ENCODE measurements around the gene PELI2.

The PELI2 gene

DNA sequence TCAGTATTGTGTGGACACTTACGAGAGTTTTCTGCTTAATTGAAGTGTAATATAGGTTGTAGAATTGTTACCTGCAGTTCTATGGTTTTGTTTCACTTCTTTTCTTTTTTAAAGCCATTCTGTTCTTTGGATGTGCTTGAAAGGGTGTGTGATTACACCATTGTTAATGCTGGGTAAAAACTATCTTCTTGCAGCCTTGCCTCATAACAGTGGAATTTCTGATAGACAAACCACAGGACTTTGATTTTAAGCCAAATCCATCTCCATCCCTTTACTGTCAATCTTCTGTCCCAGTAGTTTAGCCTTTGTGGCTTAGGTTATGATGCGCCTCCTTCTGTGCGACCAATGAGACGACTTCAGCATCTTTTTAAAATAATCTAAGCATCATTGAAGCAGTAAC is 182.3 kb downstream of the PELI2 start:
- DNase-seq (ENCODE audit: low spot score): no peak

DNA sequence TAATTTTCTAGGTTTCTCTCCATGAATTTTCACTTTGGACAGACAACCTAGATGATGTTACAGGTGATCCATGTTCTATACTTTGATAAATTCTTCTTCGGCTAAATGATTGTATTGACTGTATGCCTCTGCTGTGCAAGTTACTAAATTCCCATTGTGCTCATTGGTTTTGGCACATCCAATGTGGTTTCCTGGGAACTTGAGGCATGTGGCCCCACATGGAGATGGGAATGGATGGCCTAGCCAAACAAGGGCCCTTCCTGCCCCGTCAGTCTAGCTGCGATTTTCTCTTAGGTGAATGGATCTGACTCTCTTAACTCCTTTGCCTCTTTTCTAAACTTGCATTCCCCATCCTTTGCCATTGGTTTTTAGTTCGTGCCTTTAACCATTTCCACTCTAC is 186.2 kb downstream of the PELI2 start:
- DNase-seq (ENCODE audit: low spot score): no peak

DNA sequence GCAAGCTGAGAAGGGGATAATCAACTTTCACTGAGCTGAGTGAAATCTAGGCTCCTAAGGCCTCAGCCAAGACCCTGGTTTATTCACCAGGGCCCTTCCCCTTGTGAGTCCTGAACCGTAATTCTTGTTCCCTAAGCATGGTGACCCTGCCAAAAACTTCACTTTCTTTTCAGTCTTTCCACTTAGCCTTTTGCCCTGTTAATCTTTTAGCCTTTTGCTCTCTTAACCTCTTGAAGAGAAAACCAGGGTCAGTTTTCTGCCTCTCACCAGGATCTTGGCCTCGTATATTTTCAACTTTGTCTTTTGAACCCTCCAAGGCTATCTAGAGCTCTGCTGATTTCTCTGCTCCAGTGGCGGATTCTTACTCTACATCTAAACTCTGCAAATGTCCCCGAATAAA is 191.0 kb downstream of the PELI2 start:
- DNase-seq (ENCODE audit: low spot score): no peak

DNA sequence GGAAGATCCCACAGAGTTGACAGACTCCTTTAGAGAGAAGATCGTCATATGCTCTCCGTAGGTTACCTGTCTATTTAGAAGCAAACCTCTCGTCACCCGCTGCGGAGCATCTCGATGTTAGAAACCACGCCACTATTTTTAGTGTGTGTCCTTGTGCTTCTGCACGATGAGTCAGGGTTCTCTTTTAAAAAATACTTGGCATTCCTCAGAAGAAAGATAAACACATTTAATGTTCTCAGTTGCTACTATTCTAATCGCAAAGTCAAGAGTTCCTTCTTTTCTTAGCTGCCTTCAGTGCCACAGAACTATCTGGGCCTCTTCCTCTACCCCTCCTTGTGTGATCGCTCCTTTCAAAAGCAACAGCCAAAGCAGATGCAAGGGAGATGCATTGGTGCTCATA is 192.4 kb downstream of the PELI2 start:
- DNase-seq (ENCODE audit: low spot score): no peak

DNA sequence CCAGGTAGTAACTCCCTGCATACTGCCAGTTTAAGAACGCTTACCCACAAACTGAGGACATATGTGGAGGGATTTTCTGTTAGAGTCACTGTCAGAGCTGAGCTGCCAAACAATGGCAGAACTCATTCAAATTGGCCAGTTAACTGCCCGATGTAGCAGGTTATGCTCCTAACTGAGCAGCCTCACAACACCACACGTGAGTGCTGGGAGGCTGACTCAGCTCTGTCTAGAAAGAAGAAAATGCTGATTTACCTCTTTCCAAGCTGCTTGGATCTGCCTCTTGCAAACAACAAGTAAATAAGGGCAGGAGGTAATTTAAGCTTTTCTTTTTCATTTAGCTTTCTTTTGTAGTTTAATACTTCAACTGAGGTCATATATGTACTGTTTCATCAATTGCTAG is 195.6 kb downstream of the PELI2 start:
- no peak for DNase-seq (ENCODE audit: low spot score)

DNA sequence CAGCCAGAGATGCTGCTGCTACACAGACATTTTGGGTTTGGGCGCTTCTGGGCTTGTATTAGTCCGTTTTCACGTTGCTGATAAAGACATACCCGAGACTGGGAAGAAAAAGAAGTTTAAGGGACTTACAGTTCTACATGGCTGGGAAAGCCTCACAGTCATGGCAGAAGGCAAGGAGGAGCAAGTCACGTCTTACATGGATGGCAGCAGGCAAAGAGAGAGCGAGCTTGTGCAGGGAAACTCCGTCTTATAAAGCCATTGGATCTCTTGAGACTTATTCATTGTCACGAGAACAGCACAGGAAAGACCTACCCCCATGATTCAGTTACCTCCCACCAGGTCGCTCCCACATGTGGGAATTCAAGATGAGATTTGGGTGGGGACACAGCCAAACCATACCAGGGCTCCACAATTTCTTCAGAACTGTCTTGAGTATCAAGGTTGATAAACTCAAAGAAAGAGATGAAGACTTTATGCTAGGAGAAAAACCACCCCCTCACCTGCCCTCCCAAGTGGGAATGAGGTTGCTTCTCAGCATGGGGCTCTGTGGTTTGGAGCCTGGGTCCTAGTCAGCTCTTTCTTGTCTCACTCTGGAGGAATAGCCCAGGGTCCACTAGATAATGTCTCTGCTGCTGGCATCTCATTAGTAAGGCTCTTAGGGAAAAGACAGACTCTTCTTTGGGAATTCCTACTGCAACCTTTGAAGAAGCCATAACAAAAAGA is 200.3 kb downstream of the PELI2 start:
- no peak for DNase-seq (ENCODE audit: low spot score)

DNA sequence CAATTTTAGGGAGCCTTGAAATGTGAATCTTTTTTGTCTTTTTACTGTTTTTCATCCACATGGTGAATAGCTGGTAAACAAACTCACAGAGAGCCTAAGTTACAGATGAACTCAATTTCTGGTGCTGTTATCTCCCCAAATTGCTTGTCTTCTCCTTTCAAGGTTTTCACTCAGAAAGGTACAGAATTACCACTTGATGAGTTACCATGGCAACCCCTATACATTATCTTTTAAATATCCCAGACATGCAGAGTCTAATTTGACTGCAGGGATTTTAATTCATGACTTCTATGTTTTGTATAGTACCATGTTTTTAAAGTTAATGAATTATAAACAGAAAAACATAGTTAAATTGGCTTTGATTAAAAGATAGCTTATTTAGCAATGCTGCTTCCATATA is 203.7 kb downstream of the PELI2 start:
- no peak for DNase-seq (ENCODE audit: low spot score)

DNA sequence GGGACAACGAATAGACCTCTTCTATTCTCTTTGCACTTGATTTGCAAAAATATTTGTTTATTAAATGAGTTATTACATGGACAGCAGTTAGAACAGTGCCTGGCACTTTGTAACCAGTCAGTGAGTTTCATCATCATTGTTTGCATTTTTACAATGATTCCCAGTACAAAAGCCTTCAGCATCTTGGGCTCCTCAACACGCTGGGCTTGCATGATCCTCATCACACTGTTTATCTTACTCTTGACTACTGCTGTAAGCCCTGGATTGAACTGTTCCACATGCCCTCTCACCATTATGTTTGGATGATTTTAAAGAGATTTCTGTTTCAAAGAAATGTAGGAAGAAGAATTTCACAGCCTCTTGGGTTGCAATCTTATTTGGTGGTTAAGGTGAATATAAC is 204.3 kb downstream of the PELI2 start:
- no peak for DNase-seq (ENCODE audit: low spot score)

DNA sequence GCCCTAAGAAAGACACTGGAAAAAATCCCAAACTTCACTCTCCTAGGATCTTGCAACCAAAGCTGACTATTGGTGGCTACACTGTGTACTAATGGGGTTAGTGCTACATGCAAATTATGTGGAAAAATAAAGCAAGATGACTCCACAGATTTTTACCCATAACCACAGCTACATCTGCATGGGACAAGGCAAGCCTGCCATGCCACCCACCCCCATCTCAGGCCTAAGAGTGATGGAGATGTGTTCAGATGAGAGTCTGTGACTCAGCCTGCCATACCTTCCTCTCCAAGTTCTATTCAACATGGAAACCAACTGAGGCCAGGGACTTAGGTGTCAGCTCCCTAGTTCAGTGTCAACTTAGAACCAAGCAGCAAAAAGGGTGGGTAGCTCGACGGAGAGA is 206.2 kb downstream of the PELI2 start:
- no peak for DNase-seq (ENCODE audit: low spot score)

DNA sequence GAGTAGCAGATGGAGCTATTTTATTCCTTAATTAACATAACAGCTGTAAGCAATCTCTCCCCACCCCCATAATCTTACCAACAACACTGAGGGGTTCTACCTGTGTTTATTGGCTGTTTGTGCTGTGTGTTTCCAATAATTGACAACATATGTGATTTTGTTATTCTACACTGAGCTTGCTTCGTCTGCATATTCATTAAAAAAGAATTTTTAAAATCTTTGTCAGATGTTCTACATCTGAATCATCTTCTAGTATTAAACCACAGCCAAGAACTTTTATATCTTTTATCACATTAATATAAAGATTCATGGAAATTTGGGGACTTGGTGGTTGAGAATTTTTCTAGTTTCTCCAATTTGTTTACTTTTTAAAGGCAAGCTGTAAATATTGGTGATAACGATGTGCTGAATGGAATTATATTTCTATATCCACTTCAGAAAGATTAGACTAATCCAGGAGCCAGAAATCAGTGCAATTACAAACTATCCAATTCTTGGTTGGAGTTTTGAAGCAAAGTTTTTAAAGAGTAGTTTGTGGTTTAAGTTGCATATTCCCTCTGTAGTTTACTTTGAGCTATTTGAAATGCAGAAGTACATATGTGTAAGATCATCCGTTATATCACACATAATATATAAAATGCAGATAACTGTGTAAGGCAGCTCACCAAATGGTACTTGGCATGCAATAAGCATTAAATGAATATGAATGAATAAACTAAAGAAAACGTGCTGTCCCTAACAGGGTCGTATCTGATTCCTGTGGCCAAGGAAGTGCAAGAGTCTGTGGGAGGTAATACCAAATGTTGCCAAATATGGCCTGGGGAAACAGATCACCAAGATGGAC is 206.9 kb downstream of the PELI2 start:
- no peak for DNase-seq (ENCODE audit: low spot score)

DNA sequence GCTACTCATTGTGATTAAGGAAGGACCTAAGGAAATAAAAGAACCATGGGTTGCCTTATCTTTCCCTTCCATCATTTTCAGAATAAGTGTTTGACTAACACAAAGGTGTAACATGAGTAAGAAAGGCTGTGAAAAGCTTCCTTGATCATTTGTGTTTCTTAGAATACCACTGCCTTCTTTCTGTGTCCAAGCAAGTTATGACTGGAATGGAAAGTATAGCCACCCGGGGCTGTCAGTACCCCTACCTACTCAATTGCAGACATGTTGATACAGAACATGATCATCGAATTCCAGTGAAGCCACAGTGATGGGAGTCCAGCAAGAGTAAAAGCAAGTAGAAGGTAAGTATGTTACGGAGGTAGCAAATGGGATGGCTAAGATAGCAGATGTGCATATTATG is 209.8 kb downstream of the PELI2 start:
- no peak for DNase-seq (ENCODE audit: low spot score)

DNA sequence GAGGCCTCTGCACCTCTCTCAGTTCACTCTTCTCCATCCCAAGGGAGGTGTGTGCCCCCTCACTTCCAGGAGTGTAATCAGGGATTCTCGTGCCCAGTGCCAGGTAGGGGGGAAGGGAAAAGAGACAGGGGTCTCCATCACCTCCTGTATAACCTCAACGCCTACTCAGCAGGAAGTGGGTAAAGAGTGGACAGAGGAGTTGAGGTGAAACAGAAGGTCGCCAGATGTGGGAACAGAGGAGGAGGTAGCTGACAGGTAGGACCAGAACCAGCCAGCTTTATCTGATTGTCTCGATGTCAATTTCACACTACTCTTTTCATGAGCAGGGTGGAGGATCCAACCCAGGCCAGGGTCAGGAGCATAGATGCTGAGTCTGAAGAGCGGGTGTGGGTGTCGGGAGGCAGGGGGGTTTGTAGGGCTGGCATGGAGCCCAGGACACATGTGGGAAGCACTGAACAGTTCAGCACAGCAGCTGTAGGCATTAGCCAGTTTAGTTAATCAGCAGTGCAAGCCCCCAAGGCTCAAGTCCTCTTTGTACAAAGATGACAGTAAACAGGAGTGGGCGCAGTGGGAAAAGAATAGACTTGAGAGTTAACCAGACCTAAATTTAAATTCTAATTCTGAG is 213.5 kb downstream of the PELI2 start:
- DNase-seq (ENCODE audit: low spot score): no peak

DNA sequence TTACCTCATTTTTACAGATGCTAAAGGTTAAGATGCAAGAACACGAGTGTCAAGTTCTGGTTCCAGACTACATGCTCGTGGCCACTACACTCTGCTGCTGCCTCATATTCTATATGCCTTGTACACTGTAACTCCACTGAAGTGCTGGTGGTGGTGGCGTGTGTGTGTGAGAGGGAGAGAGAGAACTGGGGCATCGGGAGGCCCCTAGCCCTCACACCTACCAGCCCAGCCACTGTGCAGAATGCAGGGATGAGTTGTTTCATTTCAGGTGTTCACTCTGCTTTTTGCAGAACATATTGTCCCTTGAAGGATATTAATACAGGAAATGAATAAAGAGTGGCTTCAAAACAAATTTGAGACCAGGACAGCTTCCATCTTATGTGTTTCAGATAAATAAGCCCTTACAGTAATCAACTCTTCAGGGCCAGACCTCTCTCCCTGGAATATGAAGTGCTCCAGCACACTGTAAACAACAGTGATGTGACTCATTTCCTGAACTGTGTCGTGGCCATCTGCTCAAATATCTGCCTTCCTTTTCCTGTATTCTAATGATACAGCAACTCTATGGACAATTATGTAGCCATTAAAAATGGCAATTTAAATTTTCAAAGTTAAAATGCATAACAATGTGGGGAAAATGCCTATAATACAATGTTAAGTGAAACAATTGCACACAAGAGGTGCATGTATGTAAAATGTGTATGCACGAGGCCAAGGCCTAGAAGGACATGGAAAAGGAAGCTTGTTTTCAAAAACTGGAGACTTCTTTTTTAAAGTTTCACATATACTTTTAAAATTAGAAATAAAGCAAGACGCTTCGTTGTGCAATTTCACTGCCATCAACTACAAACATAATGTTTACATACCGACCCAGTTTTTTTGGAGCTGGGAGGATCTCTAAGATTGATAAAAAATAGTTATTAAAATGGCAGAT is 215.4 kb downstream of the PELI2 start:
- no peak for DNase-seq (ENCODE audit: low spot score)

DNA sequence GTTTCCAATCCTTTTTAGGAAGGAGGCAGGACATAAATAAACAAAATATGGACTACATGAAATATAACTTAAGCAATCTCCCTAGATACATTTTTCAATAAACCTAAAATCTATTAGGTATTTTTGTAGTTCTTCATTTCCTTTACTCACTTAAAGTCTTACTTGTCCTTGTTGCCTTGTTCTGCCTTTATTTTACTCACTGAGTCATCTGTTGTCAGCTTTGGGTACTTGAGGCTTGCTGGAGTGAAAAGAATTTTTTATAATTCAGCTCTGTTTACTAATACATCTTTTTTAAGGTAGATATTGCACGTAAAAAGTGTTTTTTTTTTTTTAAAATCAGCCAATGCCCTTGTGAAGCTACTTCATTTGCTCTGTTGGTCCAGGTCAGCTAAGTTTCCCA is 216.2 kb downstream of the PELI2 start:
- no peak for DNase-seq (ENCODE audit: low spot score)

DNA sequence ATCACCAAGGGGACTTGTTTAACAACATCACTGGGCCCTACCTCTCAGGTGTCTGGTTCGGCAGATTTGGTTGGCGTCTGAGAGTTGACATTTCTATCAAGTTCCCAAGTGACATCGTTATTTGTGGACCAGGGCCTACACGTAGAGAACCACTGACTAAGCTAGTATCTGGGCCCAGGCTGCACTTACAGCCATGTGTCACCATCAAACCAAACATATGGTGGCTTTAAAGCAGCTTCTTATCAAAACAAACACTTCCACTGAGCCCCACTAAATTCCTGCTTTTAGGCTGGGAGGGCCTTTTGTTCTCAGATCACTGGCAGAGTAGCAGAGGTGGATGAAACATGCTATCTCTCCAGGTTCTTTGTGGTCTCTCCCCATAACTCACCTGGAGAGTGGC is 220.5 kb downstream of the PELI2 start:
- DNase-seq (ENCODE audit: low spot score): no peak

DNA sequence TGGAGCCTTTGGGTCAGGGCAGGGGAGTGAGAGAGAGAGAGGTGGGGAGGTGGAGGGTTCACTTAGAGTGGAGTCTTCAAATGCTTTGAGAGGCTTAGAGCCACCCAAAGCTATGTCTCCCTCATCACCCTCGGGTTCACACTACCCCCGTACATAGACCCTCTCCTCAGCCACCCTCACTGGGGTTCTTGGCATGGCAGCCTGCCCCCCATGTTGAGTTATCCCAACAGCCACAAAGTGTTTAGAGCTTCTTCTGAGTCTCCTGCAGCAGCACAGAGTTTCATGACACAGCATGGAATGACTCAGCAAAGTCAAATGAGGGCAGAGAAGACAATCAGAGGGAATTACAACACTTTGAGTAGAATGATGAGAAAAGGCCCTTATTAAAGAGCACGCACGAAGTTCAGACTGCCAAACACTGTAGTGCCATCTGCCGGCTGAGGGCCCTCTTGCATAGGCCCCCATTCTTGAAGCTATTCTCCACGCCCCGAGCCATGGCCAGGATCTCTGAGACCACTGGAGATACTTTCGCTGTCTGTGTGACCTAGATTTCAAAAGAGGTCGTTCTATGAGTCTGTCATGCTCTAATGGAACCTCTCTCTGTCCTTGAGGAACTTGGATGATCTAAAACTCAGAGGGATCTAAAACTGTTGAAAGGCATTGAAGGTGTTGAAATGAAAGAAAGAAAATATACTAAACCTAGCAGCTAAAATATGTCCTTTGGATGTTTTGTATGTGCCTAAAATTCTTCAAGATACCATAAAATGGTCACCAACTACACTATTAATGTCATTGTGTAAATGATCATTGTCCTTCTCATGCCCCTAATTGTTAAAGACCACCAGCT is 221.9 kb downstream of the PELI2 start:
- DNase-seq (ENCODE audit: low spot score): peak; percentile 85

DNA sequence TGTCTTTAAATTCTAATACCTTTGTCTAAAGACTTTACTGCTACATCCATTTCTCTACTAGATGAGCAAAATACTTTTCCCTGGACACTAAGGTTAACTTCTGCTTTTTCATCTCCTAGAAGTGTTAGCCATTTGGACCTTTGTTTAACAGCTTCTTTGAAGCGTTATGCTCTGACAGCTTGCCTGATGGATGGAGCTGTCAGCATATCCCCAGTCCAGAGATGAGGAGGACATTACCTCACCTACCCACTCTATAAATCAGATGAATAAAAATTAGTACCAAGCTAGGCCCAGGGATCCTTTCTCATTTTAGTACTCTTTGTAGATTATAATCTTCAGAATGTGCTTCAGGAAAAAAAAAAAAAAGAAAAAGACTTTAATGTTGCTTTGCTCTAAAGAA is 222.7 kb downstream of the PELI2 start:
- no peak for DNase-seq (ENCODE audit: low spot score)

DNA sequence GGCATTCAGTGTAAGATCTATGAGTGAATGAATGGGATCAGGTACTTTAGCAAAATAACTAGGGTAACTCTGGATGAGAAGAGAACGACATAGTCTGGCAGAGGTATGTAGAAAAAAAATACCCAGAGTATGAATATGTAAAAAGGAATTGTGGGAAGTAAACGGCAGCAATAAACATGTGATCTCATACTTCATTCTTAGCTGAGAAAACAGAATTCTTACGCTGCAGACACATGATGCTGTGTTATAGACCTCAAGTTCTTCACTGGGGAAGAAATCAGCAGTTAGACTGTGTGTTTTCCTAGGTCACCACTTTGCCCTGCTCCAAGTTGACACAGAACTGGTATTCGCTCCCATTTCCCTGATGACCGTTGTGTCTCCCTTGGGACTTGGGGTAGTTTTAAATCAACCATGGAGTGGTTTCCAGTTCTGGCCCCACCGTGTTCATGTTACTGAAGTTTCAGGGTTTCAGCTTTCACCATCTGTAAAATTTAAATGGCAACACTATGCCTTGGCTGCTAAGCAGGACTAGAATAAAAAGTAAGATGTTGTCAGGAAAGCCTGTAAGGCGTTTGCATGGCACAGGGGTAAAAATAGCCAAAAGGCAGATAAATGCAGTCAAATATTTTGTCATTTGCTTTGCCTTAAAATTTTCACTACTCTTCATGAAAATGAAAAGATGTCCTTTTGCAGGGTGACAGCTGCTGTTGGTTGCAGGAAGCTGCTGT is 223.7 kb downstream of the PELI2 start:
- no peak for DNase-seq (ENCODE audit: low spot score)

DNA sequence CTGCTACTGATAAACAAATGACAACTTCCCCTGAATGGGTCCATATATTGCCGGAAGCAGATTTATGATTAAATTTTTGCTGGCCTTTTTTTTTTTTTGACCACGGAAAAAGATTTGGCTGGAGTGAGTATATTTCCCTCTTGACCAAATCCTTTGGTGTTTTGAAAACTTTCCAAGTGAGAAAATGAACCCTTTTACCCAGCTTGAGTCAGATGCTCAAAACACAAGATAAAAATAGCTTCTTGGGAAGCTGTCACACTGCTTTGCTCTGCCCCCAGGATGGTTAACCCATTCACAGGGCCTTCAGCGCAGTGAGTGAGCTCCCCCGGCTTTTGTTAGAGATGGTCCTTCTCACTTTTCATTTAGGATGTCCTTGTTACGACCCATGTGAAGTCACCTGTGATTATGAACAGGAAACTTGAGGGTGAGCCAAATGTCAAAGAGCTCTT is 224.3 kb downstream of the PELI2 start:
- DNase-seq (ENCODE audit: low spot score): no peak

DNA sequence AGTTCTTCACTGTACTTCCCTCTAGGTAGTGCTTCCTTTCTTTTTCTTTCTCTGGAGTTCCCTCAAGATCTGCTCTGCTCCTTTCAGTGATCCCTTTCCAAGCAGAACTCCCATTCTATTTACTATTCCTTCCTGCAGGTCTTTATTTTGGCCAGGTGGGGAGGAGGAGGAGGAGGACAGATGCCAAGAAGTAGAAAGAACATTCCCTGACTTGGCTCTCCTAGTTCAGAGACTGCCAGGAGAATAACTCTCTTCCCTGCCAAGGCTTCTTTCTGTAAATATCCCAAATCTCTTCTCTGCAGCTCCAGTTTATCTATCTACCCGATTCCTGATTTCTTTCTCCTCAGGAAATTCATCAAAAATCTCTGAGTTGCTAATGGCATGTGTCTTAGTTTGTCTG is 231.7 kb downstream of the PELI2 start:
- DNase-seq (ENCODE audit: low spot score): no peak
